22Rv1 (cell line): ENCODE measurements around the gene TNFRSF25.

Experiments
- H3K27ac ChIP-seq: fragments of 450-650 bp; 2 replicates; pipeline ENCODE4 v1.5.1; 2017
- CTCF ChIP-seq: fragments of 450-650 bp; IDR thresholded peaks from 2 replicates; pipeline ENCODE4 v1.5.1; 2017; ENCODE audit warnings: mild to moderate bottlenecking
- ZFX ChIP-seq: fragments of 450-650 bp; IDR thresholded peaks from 2 replicates; pipeline ENCODE4 v1.6.1; 2017; ENCODE audit warnings: antibody characterized with exemption, borderline replicate concordance

Gene TNFRSF25

DNA sequence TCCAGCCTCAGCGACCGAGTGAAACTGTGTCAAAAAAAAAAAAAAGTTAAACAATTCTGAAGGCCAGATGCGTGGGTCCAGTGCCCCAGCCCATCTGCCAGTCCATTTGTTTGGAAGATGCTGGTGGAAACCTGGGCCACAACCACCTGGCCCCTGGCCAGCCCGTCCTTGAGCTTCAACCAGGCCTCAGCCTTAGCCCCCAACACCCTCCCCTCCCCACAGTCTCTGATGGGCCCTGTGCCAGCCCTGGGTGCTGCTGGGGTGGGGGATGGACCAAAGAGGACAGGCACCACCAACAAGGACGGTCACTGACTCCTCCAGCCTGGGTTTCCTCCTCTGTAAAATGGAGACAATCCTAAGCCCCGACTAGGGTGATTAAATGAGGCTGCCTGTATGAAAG, 45.1 kb upstream of the TNFRSF25 start:
- TF ChIP-seq CTCF (no peak), ZFX (no peak)
- no peak overlapping the region for H3K27ac ChIP-seq

GRCh38 chr1:6510493-6510892, 44.5 kb upstream of the TNFRSF25 start:
- H3K27ac ChIP-seq = no peak overlapping the region
- TF ChIP-seq ZFX = no peak
- no peak for TF ChIP-seq CTCF

GRCh38 chr1:6509919-6510291, 43.9 kb upstream of the TNFRSF25 start:
- no peak overlapping the region for H3K27ac ChIP-seq
- TF ChIP-seq CTCF = no peak
- no peak for TF ChIP-seq ZFX

GRCh38 chr1:6509220-6509918, 43.4 kb upstream of the TNFRSF25 start:
- TF ChIP-seq ZFX (no peak), CTCF (no peak)
- H3K27ac ChIP-seq = no peak overlapping the region

GRCh38 chr1:6508816-6509189, 42.8 kb upstream of the TNFRSF25 start:
- TF ChIP-seq CTCF (no peak), ZFX (no peak)
- no peak overlapping the region for H3K27ac ChIP-seq

DNA sequence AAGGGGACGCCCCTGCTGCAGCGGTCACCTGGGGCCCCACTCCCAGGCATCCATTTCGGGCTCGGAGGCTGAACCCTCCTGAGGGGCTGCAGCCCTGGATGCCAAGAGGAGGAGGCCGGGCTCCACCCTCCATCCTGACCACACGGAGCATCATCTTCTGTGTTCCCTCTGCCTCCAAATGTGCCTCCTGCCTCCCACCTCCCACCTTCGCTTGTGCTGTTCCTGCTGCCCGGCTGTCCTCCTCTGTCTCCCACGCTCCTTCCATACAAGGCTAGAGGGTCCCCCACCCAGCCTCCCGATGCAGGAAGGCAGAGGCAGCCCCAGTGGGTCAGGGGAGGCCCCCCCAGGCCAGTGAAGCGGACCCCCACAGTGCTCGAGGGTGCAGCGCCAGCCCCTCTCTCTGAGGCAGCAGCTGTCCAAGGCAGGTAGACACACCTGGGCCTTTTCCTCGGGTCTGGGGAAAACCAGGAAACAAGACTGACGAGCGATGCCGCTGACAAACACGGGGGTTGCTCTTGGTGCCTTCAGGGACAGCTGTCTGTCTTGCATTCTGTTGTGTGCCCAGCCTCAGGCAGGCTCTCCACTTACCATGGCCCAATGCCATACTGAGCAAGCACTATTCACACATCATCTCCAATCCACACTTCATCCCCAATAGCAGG, 42.3 kb upstream of the TNFRSF25 start:
- TF ChIP-seq CTCF = no peak
- TF ChIP-seq ZFX = no peak
- no peak overlapping the region for H3K27ac ChIP-seq

- TF ChIP-seq ZFX = no peak
- no peak overlapping the region for H3K27ac ChIP-seq
These were observed 41.5 kb upstream of the TNFRSF25 start for GRCh38 chr1:6507461-6507911.
